Chondrocyte (in vitro differentiated cells): Measurements from ENCODE around the gene NLRP6. TPM values are rescaled to one million over a fixed set of nuclear protein-coding genes. Genes with fewer than 3 reads are reported as not detected.
A peak's percentile ranks its signal among the peaks of the same experiment; 100 is the strongest.

Experiments used
- DNase-seq: peaks from one replicate; pipeline ENCODE4 v3.0.0; 2021; ENCODE audit warnings: mixed read lengths, low spot score
- H3K27ac Mint-ChIP-seq: one replicate; pipeline ENCODE4 v1.8.0; 2021; ENCODE audit warnings: mild to moderate bottlenecking, moderate library complexity, mixed read lengths; ENCODE audit not compliant: unreplicated experiment
- H3K27me3 Mint-ChIP-seq: 2 replicates; pipeline ENCODE4 v1.8.0; 2021; ENCODE audit warnings: low read depth, mixed read lengths
- H3K36me3 Mint-ChIP-seq: 2 replicates; pipeline ENCODE4 v1.8.0; 2021; ENCODE audit warnings: low read depth, mixed read lengths
- H3K4me1 Mint-ChIP-seq: 2 replicates; pipeline ENCODE4 v1.8.0; 2021; ENCODE audit warnings: low read depth, mild to moderate bottlenecking, mixed read lengths
- H3K4me3 Mint-ChIP-seq: one replicate; pipeline ENCODE4 v1.8.0; 2021; ENCODE audit warnings: mild to moderate bottlenecking, moderate library complexity, mixed read lengths; ENCODE audit not compliant: unreplicated experiment
- H3K9me3 Mint-ChIP-seq: 2 replicates; pipeline ENCODE4 v1.8.0; 2021; ENCODE audit warnings: low read depth, mixed read lengths
- total RNA-seq: library from RNA; stranded (reverse); gene quantifications from 3 replicates; pipeline ENCODE4 v1.2.1, GENCODE V29; 2021
- TF ChIP-seq, protein P1 (sequence below): fragments of 200-600 bp; sonication (generic); IDR thresholded peaks from 2 replicates; pipeline ENCODE4 v1.5.0; 2021; ENCODE audit warnings: antibody characterized with exemption, mild to moderate bottlenecking, moderate library complexity

NLRP6 gene
- total RNA-seq, 1 donor from 2014 or later, result not detected

DNA sequence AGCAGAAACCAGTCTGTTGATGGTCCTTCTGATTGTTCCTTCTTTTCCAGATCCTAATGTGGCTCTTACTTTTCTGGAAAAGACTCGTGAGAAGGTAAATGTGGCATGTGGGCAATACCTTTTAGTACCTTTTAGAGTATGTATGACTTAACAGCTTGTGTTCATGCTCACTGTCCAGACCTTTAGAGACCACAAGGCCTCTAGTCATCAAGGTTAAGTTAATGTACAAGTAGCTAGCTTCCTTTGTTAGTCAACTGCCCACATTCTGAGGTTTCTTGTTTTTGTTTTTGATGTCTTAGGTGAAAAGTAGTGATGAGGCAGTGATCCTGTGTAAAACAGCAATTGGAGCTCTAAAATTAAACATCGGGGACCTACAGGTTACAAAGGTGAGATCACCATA, 33.8 kb upstream of the NLRP6 start:
- Mint-ChIP-seq H3K27me3 (no peaks in the 10 kb centered on the region), H3K27ac (no peak overlapping the region), H3K9me3 (no peaks in the 10 kb centered on the region), H3K36me3 (peaks cover 41% of the 10 kb centered on the region), H3K4me3 (no peak overlapping the region), H3K4me1 (peaks cover 6% of the 10 kb centered on the region)
- no peak for DNase-seq
- TF ChIP-seq, protein P1, sequence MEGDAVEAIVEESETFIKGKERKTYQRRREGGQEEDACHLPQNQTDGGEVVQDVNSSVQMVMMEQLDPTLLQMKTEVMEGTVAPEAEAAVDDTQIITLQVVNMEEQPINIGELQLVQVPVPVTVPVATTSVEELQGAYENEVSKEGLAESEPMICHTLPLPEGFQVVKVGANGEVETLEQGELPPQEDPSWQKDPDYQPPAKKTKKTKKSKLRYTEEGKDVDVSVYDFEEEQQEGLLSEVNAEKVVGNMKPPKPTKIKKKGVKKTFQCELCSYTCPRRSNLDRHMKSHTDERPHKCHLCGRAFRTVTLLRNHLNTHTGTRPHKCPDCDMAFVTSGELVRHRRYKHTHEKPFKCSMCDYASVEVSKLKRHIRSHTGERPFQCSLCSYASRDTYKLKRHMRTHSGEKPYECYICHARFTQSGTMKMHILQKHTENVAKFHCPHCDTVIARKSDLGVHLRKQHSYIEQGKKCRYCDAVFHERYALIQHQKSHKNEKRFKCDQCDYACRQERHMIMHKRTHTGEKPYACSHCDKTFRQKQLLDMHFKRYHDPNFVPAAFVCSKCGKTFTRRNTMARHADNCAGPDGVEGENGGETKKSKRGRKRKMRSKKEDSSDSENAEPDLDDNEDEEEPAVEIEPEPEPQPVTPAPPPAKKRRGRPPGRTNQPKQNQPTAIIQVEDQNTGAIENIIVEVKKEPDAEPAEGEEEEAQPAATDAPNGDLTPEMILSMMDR, result no peak

DNA sequence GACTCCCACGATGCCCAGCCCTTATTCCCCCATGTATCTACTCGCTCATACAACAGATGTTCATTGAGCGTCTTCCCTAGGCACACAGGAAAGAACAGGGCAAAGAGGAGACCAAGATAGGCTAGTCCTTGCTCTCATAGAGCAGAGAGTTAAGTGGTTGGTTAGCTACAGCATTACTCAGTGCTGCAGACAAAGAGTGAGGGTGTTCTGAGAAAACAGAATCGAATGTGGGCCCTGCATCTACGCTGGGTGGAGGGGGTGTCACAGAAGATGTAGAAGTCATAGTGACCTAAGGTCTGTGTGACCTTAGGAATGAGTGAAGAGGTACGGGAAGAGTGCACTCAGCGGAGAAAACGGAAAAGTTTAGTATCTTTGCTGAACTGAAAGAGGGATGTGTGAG, 29.1 kb upstream of the NLRP6 start:
- TF ChIP-seq, protein P1, result no peak
- no peak for DNase-seq
- Mint-ChIP-seq H3K9me3 (no peaks in the 10 kb centered on the region), H3K27ac (peak overlapping the region; percentile 30), H3K27me3 (no peaks in the 10 kb centered on the region), H3K36me3 (peaks cover 47% of the 10 kb centered on the region), H3K4me1 (no peaks in the 10 kb centered on the region), H3K4me3 (no peak overlapping the region)

DNA sequence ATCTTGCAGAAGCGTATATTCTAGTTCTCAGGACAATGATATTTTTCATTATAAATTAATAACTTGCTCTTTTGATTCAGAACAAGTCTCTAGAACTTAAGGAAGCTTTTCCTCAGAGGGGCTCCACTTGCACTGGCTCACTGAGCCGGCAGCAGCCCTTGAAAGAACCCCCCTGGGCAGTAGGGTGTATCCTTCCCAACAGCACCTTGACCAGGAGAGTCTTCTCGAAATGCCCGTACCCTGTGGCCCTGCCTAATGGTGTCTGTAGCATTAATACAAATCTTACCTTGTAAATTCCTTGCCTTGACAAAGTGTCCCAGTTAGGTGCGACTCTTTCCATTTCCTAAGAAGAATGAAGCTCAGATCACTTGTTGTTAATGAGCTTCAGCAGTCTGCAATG, 27.9 kb upstream of the NLRP6 start:
- no peaks in the 10 kb centered on the region for H3K27me3 Mint-ChIP-seq
- H3K36me3 Mint-ChIP-seq, result peaks cover 42% of the 10 kb centered on the region
- no peak overlapping the region for H3K4me3 Mint-ChIP-seq
- no peaks in the 10 kb centered on the region for H3K9me3 Mint-ChIP-seq
- TF ChIP-seq, protein P1, result no peak
- no peak overlapping the region for H3K27ac Mint-ChIP-seq
- H3K4me1 Mint-ChIP-seq, result no peaks in the 10 kb centered on the region
- DNase-seq, result no peak

DNA sequence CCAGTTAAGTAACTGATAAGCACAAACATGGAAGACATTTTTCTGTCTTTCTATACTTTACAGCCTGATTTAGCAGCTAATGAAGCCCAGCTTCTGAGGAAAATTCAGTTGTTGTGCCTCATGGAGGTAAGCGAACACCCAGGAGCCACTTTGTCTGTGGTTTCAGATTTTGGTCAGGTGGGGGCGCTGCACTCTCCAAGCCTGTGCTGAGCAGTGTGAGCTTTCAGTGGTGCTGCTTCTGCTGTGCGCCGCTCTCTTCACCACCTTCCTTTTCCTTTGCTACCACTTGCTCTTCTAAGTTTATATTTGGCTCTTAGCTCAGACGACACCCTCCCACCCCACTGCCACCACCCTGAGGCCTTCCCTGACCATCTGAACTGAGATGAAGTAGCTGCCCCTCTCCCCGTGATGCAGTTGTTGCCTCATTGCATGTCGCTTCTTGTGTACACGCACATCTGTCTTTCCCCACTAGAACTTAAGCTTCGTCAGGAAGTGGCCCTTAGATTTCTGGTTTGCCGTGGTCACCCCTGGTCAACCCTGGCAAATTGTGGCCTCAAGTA, 27.4 kb upstream of the NLRP6 start:
- Mint-ChIP-seq H3K27me3 (no peaks in the 10 kb centered on the region), H3K9me3 (no peaks in the 10 kb centered on the region), H3K36me3 (peaks cover 40% of the 10 kb centered on the region), H3K27ac (no peak overlapping the region), H3K4me3 (no peak overlapping the region), H3K4me1 (no peaks in the 10 kb centered on the region)
- TF ChIP-seq, protein P1, result peak; percentile 82
- no peak for DNase-seq

DNA sequence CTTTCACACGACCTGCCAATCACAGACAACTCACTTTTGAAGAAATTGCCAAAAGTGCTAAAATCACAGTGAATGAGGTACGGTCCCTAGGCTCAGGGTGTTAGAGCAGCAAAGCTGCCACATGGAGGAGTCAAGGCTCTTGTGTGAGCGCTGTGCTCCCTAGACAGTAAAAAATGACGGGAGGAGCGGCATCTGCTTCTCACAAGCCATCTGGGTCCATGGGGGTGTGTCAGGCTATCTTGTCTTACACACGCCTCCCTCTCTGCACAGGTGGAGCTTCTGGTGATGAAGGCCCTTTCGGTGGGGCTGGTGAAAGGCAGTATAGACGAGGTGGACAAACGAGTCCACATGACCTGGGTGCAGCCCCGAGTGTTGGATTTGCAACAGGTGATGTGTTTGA, 26.7 kb upstream of the NLRP6 start:
- H3K4me1 Mint-ChIP-seq, result no peaks in the 10 kb centered on the region
- no peak overlapping the region for H3K4me3 Mint-ChIP-seq
- H3K27ac Mint-ChIP-seq, result no peak overlapping the region
- H3K9me3 Mint-ChIP-seq, result no peaks in the 10 kb centered on the region
- TF ChIP-seq, protein P1, result no peak
- no peaks in the 10 kb centered on the region for H3K27me3 Mint-ChIP-seq
- DNase-seq, result no peak
- peaks cover 38% of the 10 kb centered on the region for H3K36me3 Mint-ChIP-seq
